Measurements from ENCODE around the gene LRRN4. TPM values are rescaled to one million over a fixed set of nuclear protein-coding genes. Genes with fewer than 3 reads are reported as not detected.

Gene LRRN4
- total RNA-seq, 2 experiments from 2014 or later = 0.09 TPM; not detected in 1

- no peak overlapping the region for H3K27ac Mint-ChIP-seq
- H3K27me3 Mint-ChIP-seq = peaks cover 2% of the 10 kb centered on the region
- H3K9me3 Mint-ChIP-seq (ENCODE audit: low read depth) = no peaks in the 10 kb centered on the region
- ChIA-PET CTCF (interaction anchor here (0.9 to 2.0 kb wide), 6 partner anchors 10 to 550 kb away, joined by 4 to 19 read pairs (median 6); no protein-coding TSS in a partner anchor), POLR2A (no interaction called here)
- ATAC-seq (no peak), DNase-seq (no peak)
- intact Hi-C loops (cut with DNase I, micrococcal nuclease) = loop anchor here in 1 of 2 experiments (10.0 kb wide), 1 partner anchor 264 kb away; no protein-coding TSS in a partner anchor
- no peak overlapping the region for H3K4me3 Mint-ChIP-seq
- no peaks in the 10 kb centered on the region for H3K4me1 Mint-ChIP-seq
- no peaks in the 10 kb centered on the region for H3K36me3 Mint-ChIP-seq (ENCODE audit: low read depth)
Measured at GRCh38 chr20:6079016-6079415, 25.2 kb upstream of the LRRN4 start.

GRCh38 chr20:6075428-6076219 lies 21.8 kb upstream of the LRRN4 start:
- H3K9me3 Mint-ChIP-seq (ENCODE audit: low read depth) = no peaks in the 10 kb centered on the region
- peaks cover 2% of the 10 kb centered on the region for H3K27me3 Mint-ChIP-seq
- no peak overlapping the region for H3K4me3 Mint-ChIP-seq
- intact Hi-C loops (cut with DNase I, micrococcal nuclease) = loop anchor here in 1 of 2 experiments (2.0 to 10.0 kb wide), 2 partner anchors 125 to 261 kb away; partner anchors contain the start of genes MCM8 and TRMT6
- H3K27ac Mint-ChIP-seq = no peak overlapping the region
- CTCF ChIA-PET = interaction anchor here (0.7 to 3.0 kb wide), 6 partner anchors 12 to 547 kb away, joined by 3 to 27 read pairs (median 4); no protein-coding TSS in a partner anchor
- no peak for DNase-seq
- POLR2A ChIA-PET = no interaction called here
- no peak for ATAC-seq
- no peaks in the 10 kb centered on the region for H3K4me1 Mint-ChIP-seq
- H3K36me3 Mint-ChIP-seq (ENCODE audit: low read depth) = no peaks in the 10 kb centered on the region

- Mint-ChIP-seq H3K4me3 (no peak overlapping the region), H3K27ac (no peak overlapping the region), H3K36me3 (ENCODE audit: low read depth) (no peaks in the 10 kb centered on the region), H3K4me1 (no peaks in the 10 kb centered on the region), H3K9me3 (ENCODE audit: low read depth) (no peaks in the 10 kb centered on the region), H3K27me3 (peaks cover 2% of the 10 kb centered on the region)
- ChIA-PET POLR2A (no interaction called here), CTCF (interaction anchor here (1.0 to 3.0 kb wide), 4 partner anchors 26 to 546 kb away, joined by 3 to 27 read pairs (median 5); no protein-coding TSS in a partner anchor)
- intact Hi-C loops (cut with DNase I, micrococcal nuclease) = loop anchor here in 1 of 2 experiments (1.0 to 10.0 kb wide), 2 partner anchors 260 to 286 kb away; no protein-coding TSS in a partner anchor
- DNase-seq (no peak), ATAC-seq (no peak)
Measured at GRCh38 chr20:6074784-6075183, 20.9 kb upstream of the LRRN4 start.

- DNase-seq (peak; percentile 13), ATAC-seq (peak; percentile 74)
- ChIA-PET POLR2A (no interaction called here), CTCF (interaction anchor here (1.3 to 2.6 kb wide), 3 partner anchors 8 to 545 kb away, joined by 3 to 11 read pairs (median 5); no protein-coding TSS in a partner anchor)
- Mint-ChIP-seq H3K36me3 (ENCODE audit: low read depth) (no peaks in the 10 kb centered on the region), H3K27me3 (peaks cover 2% of the 10 kb centered on the region), H3K4me1 (no peaks in the 10 kb centered on the region), H3K4me3 (no peak overlapping the region), H3K9me3 (ENCODE audit: low read depth) (no peaks in the 10 kb centered on the region), H3K27ac (no peak overlapping the region)
- intact Hi-C loops (cut with DNase I, micrococcal nuclease) = loop anchor here in 1 of 2 experiments (1.0 to 10.0 kb wide), 2 partner anchors 259 to 286 kb away; no protein-coding TSS in a partner anchor
Measured at GRCh38 chr20:6074145-6074561, 20.3 kb upstream of the LRRN4 start.

- Mint-ChIP-seq H3K27me3 (peaks cover 2% of the 10 kb centered on the region), H3K4me1 (no peaks in the 10 kb centered on the region), H3K27ac (no peak overlapping the region), H3K4me3 (no peak overlapping the region), H3K36me3 (ENCODE audit: low read depth) (no peaks in the 10 kb centered on the region), H3K9me3 (ENCODE audit: low read depth) (no peaks in the 10 kb centered on the region)
- ChIA-PET POLR2A (no interaction called here), CTCF (interaction anchor here (0.7 to 1.4 kb wide), 4 partner anchors 17 to 879 kb away, joined by 3 to 6 read pairs (median 4); partner anchors contain the start of gene LRRN4)
- intact Hi-C loops (cut with DNase I, micrococcal nuclease) = loop anchor here in 1 of 2 experiments (10.0 kb wide), 1 partner anchor 256 kb away; no protein-coding TSS in a partner anchor
- ATAC-seq (no peak), DNase-seq (no peak)
Measured at GRCh38 chr20:6070829-6071695, 17.2 kb upstream of the LRRN4 start.

GRCh38 chr20:6069669-6070068 lies 15.8 kb upstream of the LRRN4 start:
- ChIA-PET CTCF (interaction anchor here (1.7 kb wide), 1 partner anchor 9 kb away, joined by 6 read pairs; no protein-coding TSS in a partner anchor), POLR2A (no interaction called here)
- ATAC-seq (no peak), DNase-seq (no peak)
- Mint-ChIP-seq H3K36me3 (ENCODE audit: low read depth) (no peaks in the 10 kb centered on the region), H3K27me3 (peaks cover 2% of the 10 kb centered on the region), H3K9me3 (ENCODE audit: low read depth) (no peaks in the 10 kb centered on the region), H3K4me3 (no peak overlapping the region), H3K4me1 (no peaks in the 10 kb centered on the region), H3K27ac (no peak overlapping the region)
- intact Hi-C loops (cut with DNase I, micrococcal nuclease) = loop anchor here in 1 of 2 experiments (10.0 kb wide), 1 partner anchor 255 kb away; no protein-coding TSS in a partner anchor

- POLR2A ChIA-PET = no interaction called here
- no peak overlapping the region for H3K27ac Mint-ChIP-seq
- H3K4me3 Mint-ChIP-seq = no peak overlapping the region
- intact Hi-C loops (cut with DNase I, micrococcal nuclease) = no loop called here
- H3K9me3 Mint-ChIP-seq (ENCODE audit: low read depth) = no peaks in the 10 kb centered on the region
- CTCF ChIA-PET = interaction anchor here (0.6 to 1.7 kb wide), 4 partner anchors 11 to 498 kb away, joined by 3 to 7 read pairs (median 4); no protein-coding TSS in a partner anchor
- no peaks in the 10 kb centered on the region for H3K36me3 Mint-ChIP-seq (ENCODE audit: low read depth)
- ATAC-seq (no peak), DNase-seq (no peak)
- H3K4me1 Mint-ChIP-seq = no peaks in the 10 kb centered on the region
- H3K27me3 Mint-ChIP-seq = no peaks in the 10 kb centered on the region
Measured at GRCh38 chr20:6067763-6068318, 14.0 kb upstream of the LRRN4 start.

- ATAC-seq = no peak
- ChIA-PET POLR2A (no interaction called here), CTCF (interaction anchor here (0.9 to 1.7 kb wide), 3 partner anchors 12 to 538 kb away, joined by 3 to 7 read pairs (median 3); no protein-coding TSS in a partner anchor)
- Mint-ChIP-seq H3K9me3 (ENCODE audit: low read depth) (no peaks in the 10 kb centered on the region), H3K4me1 (no peaks in the 10 kb centered on the region), H3K27ac (no peak overlapping the region), H3K36me3 (ENCODE audit: low read depth) (no peaks in the 10 kb centered on the region), H3K27me3 (no peaks in the 10 kb centered on the region), H3K4me3 (no peak overlapping the region)
- no peak for DNase-seq
- intact Hi-C loops (cut with DNase I, micrococcal nuclease) = no loop called here
Measured at GRCh38 chr20:6066582-6066981, 12.7 kb upstream of the LRRN4 start.

GRCh38 chr20:6061544-6061943 lies 7.7 kb upstream of the LRRN4 start:
- H3K27me3 Mint-ChIP-seq = peaks cover 3% of the 10 kb centered on the region
- ATAC-seq (no peak), DNase-seq (no peak)
- H3K4me1 Mint-ChIP-seq = no peaks in the 10 kb centered on the region
- intact Hi-C loops (cut with DNase I, micrococcal nuclease) = no loop called here
- no peak overlapping the region for H3K4me3 Mint-ChIP-seq
- no peaks in the 10 kb centered on the region for H3K36me3 Mint-ChIP-seq (ENCODE audit: low read depth)
- ChIA-PET POLR2A (no interaction called here), CTCF (no interaction called here)
- no peaks in the 10 kb centered on the region for H3K9me3 Mint-ChIP-seq (ENCODE audit: low read depth)
- H3K27ac Mint-ChIP-seq = no peak overlapping the region

- Mint-ChIP-seq H3K4me3 (no peak overlapping the region), H3K27ac (no peak overlapping the region), H3K36me3 (ENCODE audit: low read depth) (no peaks in the 10 kb centered on the region), H3K4me1 (no peaks in the 10 kb centered on the region), H3K27me3 (peaks cover 3% of the 10 kb centered on the region), H3K9me3 (ENCODE audit: low read depth) (no peaks in the 10 kb centered on the region)
- ChIA-PET POLR2A (no interaction called here), CTCF (no interaction called here)
- no peak for ATAC-seq
- no peak for DNase-seq
- intact Hi-C loops (cut with DNase I, micrococcal nuclease) = no loop called here
Measured at GRCh38 chr20:6060213-6060612, 6.4 kb upstream of the LRRN4 start.
